GM23338 (cell line): ENCODE measurements around the gene SNTG2.
"Not testable (repeated sequence)": the region's sequence is repeated elsewhere in the genome, so short reads cannot be mapped to it uniquely, and the experiment has no call there.

Experiments used
- EZH2 ChIP-seq: fragments of 200-600 bp; sonication (generic); IDR thresholded peaks from one replicate; pipeline ENCODE4 v1.8.0; 2017; ENCODE audit warnings: antibody characterized with exemption, mild to moderate bottlenecking, low read depth; ENCODE audit not compliant: unreplicated experiment
- EZH2phosphoT487 ChIP-seq: fragments of 200-600 bp; sonication (generic); IDR thresholded peaks from one replicate; pipeline ENCODE4 v1.8.1; 2018; ENCODE audit warnings: antibody characterized with exemption; ENCODE audit not compliant: unreplicated experiment
- STAT1 ChIP-seq: IDR thresholded peaks from one replicate; pipeline ENCODE4 v1.6.1; 2016; ENCODE audit warnings: antibody characterized with exemption; ENCODE audit not compliant: unreplicated experiment
- TF ChIP-seq, protein P1 (sequence below), 2 experiments: fragments of 200-600 bp in 1 of 2; sonication (generic) in 1 of 2; conservative IDR thresholded peaks; 2 replicates each; pipeline versions ENCODE4 v1.5.1 to v1.6.1; 2016 to 2017; ENCODE audit warnings: antibody characterized with exemption in 2 of 2, low read depth in 2 of 2, mild to moderate bottlenecking in 2 of 2, moderate library complexity in 1 of 2

DNA sequence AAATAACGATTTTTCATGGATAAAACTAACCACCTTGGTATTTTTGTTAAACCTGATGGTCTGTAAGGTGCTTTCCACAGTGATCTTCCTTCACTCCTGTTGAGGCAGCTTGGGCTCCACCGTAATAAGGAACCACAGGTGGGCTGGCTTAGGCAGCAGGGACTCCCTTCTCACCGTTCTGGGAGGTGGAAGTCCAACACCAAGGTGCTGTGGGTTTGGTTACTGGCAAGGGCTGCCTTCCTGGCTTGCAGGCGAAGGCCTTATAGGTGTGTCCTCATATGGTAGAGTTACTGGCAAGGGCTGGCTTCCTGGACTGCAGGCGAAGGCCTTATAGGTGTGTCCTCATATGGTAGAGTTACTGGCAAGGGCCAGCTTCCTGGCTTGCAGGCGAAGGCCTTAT lies 143.0 kb downstream of the SNTG2 start:
- TF ChIP-seq, protein P1, sequence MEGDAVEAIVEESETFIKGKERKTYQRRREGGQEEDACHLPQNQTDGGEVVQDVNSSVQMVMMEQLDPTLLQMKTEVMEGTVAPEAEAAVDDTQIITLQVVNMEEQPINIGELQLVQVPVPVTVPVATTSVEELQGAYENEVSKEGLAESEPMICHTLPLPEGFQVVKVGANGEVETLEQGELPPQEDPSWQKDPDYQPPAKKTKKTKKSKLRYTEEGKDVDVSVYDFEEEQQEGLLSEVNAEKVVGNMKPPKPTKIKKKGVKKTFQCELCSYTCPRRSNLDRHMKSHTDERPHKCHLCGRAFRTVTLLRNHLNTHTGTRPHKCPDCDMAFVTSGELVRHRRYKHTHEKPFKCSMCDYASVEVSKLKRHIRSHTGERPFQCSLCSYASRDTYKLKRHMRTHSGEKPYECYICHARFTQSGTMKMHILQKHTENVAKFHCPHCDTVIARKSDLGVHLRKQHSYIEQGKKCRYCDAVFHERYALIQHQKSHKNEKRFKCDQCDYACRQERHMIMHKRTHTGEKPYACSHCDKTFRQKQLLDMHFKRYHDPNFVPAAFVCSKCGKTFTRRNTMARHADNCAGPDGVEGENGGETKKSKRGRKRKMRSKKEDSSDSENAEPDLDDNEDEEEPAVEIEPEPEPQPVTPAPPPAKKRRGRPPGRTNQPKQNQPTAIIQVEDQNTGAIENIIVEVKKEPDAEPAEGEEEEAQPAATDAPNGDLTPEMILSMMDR (conservative IDR thresholded peaks at IDR 0.05; ENCODE audit: low read depth in 2 of 2), result not testable (repeated sequence)
- not testable (repeated sequence) for TF ChIP-seq EZH2phosphoT487, STAT1, EZH2
